Mammary epithelial cell (primary cell): ENCODE measurements around the gene SLC15A3.
A peak's percentile ranks its signal among the peaks of the same experiment; 100 is the strongest.

Experiments used
- CTCF ChIP-seq, 2 donors: IDR thresholded peaks in 1 of 2; conservative IDR thresholded peaks in 1 of 2; 2 replicates each; pipeline ENCODE4 v1.5.1; 2011 to 2012; ENCODE audit warnings: inconsistent platforms in 2 of 2, low read length in 2 of 2, mild to moderate bottlenecking in 2 of 2, control low read depth in 1 of 2, low read depth in 1 of 2; ENCODE audit not compliant: insufficient read depth in 1 of 2; ENCODE audit errors: extremely low read depth in 1 of 2
- EZH2 ChIP-seq: IDR thresholded peaks from 2 replicates; pipeline ENCODE4 v1.6.1; 2012; ENCODE audit warnings: low read length, inconsistent platforms, borderline replicate concordance

- TF ChIP-seq CTCF (conservative IDR thresholded peaks at IDR 0.05 in 1 of 2, IDR thresholded peaks at IDR 0.05 in 1 of 2; ENCODE audit: extremely low read depth in 1 of 2, insufficient read depth in 1 of 2, low read depth in 1 of 2, low read length in 2 of 2) (peak in 1 of 2 donors; percentile 42), EZH2 (no peak)
Observed at GRCh38 chr11:60915248-60915914, 36.6 kb downstream of the SLC15A3 start.
